ENCODE measurements around the gene BRD1.

- TF ChIP-seq SP1 (IDR thresholded peaks at IDR 0.05) (no peak), ARNT (IDR thresholded peaks at IDR 0.05) (no peak), PKNOX1 (IDR thresholded peaks at IDR 0.05) (no peak), ELF4 (IDR thresholded peaks at IDR 0.05) (no peak), FOXA1 (IDR thresholded peaks at IDR 0.05) (no peak), L3MBTL2 (conservative IDR thresholded peaks at IDR 0.05) (no peak), HDGF (IDR thresholded peaks at IDR 0.05; ENCODE audit: borderline replicate concordance) (no peak), SUZ12 (IDR thresholded peaks at IDR 0.05) (no peak), FOXK2 (IDR thresholded peaks at IDR 0.05) (no peak), BHLHE40 (IDR thresholded peaks at IDR 0.05; ENCODE audit: borderline replicate concordance) (no peak), ZNF384 (IDR thresholded peaks at IDR 0.05) (no peak), TARDBP (IDR thresholded peaks at IDR 0.05) (no peak)
Observed at GRCh38 chr22:49858827-49859226, 31.2 kb upstream of the BRD1 start.
